ENCODE results near the gene FFAR2.

DNA sequence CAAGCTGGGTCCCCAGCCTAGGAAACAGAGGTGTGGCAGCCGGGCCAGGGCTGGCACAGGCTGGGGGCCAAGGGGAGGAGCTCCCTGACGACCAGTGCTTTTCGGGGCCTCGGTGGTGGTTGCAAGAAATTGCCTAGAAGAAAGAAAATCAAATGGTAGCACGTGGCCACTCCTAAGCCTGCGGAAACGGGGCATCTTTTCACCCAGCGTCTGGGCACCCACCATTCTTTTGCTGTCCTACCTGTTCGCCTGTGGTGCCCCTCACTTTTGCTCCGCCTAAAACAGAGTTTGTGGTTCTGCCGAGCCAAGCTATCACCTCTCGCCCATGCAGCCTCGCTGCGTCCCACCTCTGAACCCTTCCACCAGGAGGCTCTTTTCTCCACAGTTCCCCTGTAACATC, 49.3 kb downstream of the FFAR2 start:
- TF ChIP-seq, protein P1, sequence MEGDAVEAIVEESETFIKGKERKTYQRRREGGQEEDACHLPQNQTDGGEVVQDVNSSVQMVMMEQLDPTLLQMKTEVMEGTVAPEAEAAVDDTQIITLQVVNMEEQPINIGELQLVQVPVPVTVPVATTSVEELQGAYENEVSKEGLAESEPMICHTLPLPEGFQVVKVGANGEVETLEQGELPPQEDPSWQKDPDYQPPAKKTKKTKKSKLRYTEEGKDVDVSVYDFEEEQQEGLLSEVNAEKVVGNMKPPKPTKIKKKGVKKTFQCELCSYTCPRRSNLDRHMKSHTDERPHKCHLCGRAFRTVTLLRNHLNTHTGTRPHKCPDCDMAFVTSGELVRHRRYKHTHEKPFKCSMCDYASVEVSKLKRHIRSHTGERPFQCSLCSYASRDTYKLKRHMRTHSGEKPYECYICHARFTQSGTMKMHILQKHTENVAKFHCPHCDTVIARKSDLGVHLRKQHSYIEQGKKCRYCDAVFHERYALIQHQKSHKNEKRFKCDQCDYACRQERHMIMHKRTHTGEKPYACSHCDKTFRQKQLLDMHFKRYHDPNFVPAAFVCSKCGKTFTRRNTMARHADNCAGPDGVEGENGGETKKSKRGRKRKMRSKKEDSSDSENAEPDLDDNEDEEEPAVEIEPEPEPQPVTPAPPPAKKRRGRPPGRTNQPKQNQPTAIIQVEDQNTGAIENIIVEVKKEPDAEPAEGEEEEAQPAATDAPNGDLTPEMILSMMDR (IDR thresholded peaks at IDR 0.05): no peak
- TF ChIP-seq POLR2A (IDR thresholded peaks at IDR 0.05): no peak
- TF ChIP-seq POLR2AphosphoS5 (IDR thresholded peaks at IDR 0.05; ENCODE audit: insufficient read depth in 1 of 2, low read depth in 1 of 2): no peak
